WTC11 (cell line): ENCODE data around the gene C1QTNF2. TPM values are rescaled to one million over a fixed set of nuclear protein-coding genes. Genes with fewer than 3 reads are reported as not detected.

Experiments used
- ATAC-seq: fragments of 200-7000 bp; cut with Tn5 transposase; 2 replicates; pipeline ENCODE4 v1.10.0; 2021; ENCODE audit warnings: mild to moderate bottlenecking, moderate library complexity
- CTCF ChIA-PET: fragments of 300-600 bp; sonication (Branson Sonifier 250); formaldehyde crosslinking; loops from one replicate; lab custom pipeline; 2021; ENCODE audit warnings: antibody characterized with exemption; lab: Charles Lee
- POLR2A ChIA-PET: fragments of 350-600 bp; sonication (Branson Sonifier 250); formaldehyde crosslinking; loops from one replicate; lab custom pipeline; 2021; ENCODE audit warnings: antibody characterized with exemption; lab: Charles Lee
- DNase-seq: peaks from one replicate; pipeline ENCODE4 v3.0.0; 2021; ENCODE audit warnings: low spot score
- H3K27ac Mint-ChIP-seq: 2 replicates; pipeline ENCODE4 v1.8.0; 2021; ENCODE audit warnings: mixed read lengths
- H3K27me3 Mint-ChIP-seq: 2 replicates; pipeline ENCODE4 v1.8.0; 2021; ENCODE audit warnings: low read depth, mild to moderate bottlenecking, moderate library complexity, mixed read lengths
- H3K36me3 Mint-ChIP-seq: 2 replicates; pipeline ENCODE4 v1.8.0; 2021; ENCODE audit warnings: mixed read lengths
- H3K4me1 Mint-ChIP-seq: 2 replicates; pipeline ENCODE4 v1.8.0; 2022; ENCODE audit warnings: mixed read lengths
- H3K4me3 Mint-ChIP-seq: 2 replicates; pipeline ENCODE4 v1.8.0; 2021; ENCODE audit warnings: mild to moderate bottlenecking, moderate library complexity, mixed read lengths
- H3K9me3 Mint-ChIP-seq: 2 replicates; pipeline ENCODE4 v1.8.0; 2021; ENCODE audit warnings: mixed read lengths
- ARID4B ChIP-seq: sonication (generic); formaldehyde crosslinking; IDR thresholded peaks from 2 replicates; pipeline ENCODE4 v1.8.0; 2023; ENCODE audit warnings: missing genetic modification reagents, mild to moderate bottlenecking, borderline replicate concordance
- ATF2 ChIP-seq: sonication (generic); formaldehyde crosslinking; IDR thresholded peaks from 2 replicates; pipeline ENCODE4 v1.8.1; 2022; ENCODE audit warnings: low read depth, missing genetic modification reagents, borderline replicate concordance
- CBFB ChIP-seq: sonication (generic); formaldehyde crosslinking; IDR thresholded peaks from 2 replicates; pipeline ENCODE4 v1.8.1; 2022; ENCODE audit warnings: mild to moderate bottlenecking, low read depth, missing genetic modification reagents
- E2F1 ChIP-seq: sonication (generic); formaldehyde crosslinking; IDR thresholded peaks from 2 replicates; pipeline ENCODE4 v1.8.0; 2022; ENCODE audit warnings: mild to moderate bottlenecking, missing genetic modification reagents
- ESRRA ChIP-seq: sonication (generic); formaldehyde crosslinking; IDR thresholded peaks from 2 replicates; pipeline ENCODE4 v1.8.1; 2022; ENCODE audit warnings: mild to moderate bottlenecking, missing genetic modification reagents, borderline replicate concordance
- FOXJ3 ChIP-seq: sonication (generic); formaldehyde crosslinking; IDR thresholded peaks from 2 replicates; pipeline ENCODE4 v1.9.0; 2021; ENCODE audit warnings: missing genetic modification reagents, mild to moderate bottlenecking, borderline replicate concordance
- GABPB1 ChIP-seq: sonication (generic); formaldehyde crosslinking; IDR thresholded peaks from 2 replicates; pipeline ENCODE4 v1.8.1; 2023; ENCODE audit warnings: mild to moderate bottlenecking, missing genetic modification reagents
- GRHL2 ChIP-seq: fragments of 250-450 bp; sonication (Bioruptor Pico); IDR thresholded peaks from 2 replicates; pipeline ENCODE4 v1.8.0; 2022; ENCODE audit warnings: mild to moderate bottlenecking, moderate library complexity; ENCODE audit not compliant: insufficient replicate concordance, severe bottlenecking
- MLX ChIP-seq: sonication (generic); formaldehyde crosslinking; IDR thresholded peaks from 2 replicates; pipeline ENCODE4 v1.8.1; 2023; ENCODE audit warnings: mild to moderate bottlenecking, missing genetic modification reagents, moderate library complexity
- NFYB ChIP-seq: sonication (generic); formaldehyde crosslinking; conservative IDR thresholded peaks from 2 replicates; pipeline ENCODE4 v1.8.0; 2022; ENCODE audit warnings: low read depth, missing genetic modification reagents
- NR3C1 ChIP-seq: sonication (generic); formaldehyde crosslinking; conservative IDR thresholded peaks from 2 replicates; pipeline ENCODE4 v1.8.1; 2023; ENCODE audit warnings: low read depth, mild to moderate bottlenecking, missing genetic modification reagents
- PREB ChIP-seq: sonication (generic); formaldehyde crosslinking; IDR thresholded peaks from 2 replicates; pipeline ENCODE4 v1.8.1; 2022; ENCODE audit warnings: mild to moderate bottlenecking, missing genetic modification reagents, moderate library complexity, borderline replicate concordance
- SOX15 ChIP-seq: fragments of 250-450 bp; sonication (Bioruptor Pico); IDR thresholded peaks from 2 replicates; pipeline ENCODE4 v1.9.0; 2021; ENCODE audit warnings: mild to moderate bottlenecking
- TCF7 ChIP-seq: sonication (generic); formaldehyde crosslinking; IDR thresholded peaks from 2 replicates; pipeline ENCODE4 v1.8.0; 2022; ENCODE audit warnings: mild to moderate bottlenecking, low read depth, missing genetic modification reagents, moderate library complexity
- ZMAT4 ChIP-seq: fragments of 250-450 bp; sonication (Bioruptor Pico); IDR thresholded peaks from 2 replicates; pipeline ENCODE4 v1.9.0; 2021; ENCODE audit warnings: mild to moderate bottlenecking
- ZNF138 ChIP-seq: sonication (generic); formaldehyde crosslinking; conservative IDR thresholded peaks from 2 replicates; pipeline ENCODE4 v1.8.1; 2022; ENCODE audit warnings: mild to moderate bottlenecking, moderate library complexity, missing genetic modification reagents
- ZNF423 ChIP-seq: fragments of 250-450 bp; sonication (Bioruptor Pico); IDR thresholded peaks from 2 replicates; pipeline ENCODE4 v2.1.2; 2022; ENCODE audit warnings: mild to moderate bottlenecking, moderate library complexity
- ZNF425 ChIP-seq: fragments of 250-450 bp; sonication (Bioruptor Pico); conservative IDR thresholded peaks from 2 replicates; pipeline ENCODE4 v1.9.0; 2021; ENCODE audit warnings: mild to moderate bottlenecking
- ZNF532 ChIP-seq: fragments of 250-450 bp; sonication (Bioruptor Pico); IDR thresholded peaks from 2 replicates; pipeline ENCODE4 v1.9.0; 2021; ENCODE audit warnings: mild to moderate bottlenecking, borderline replicate concordance
- total RNA-seq: library from RNA; stranded (reverse); gene quantifications from 3 replicates; pipeline ENCODE4 v1.2.3, GENCODE V29; 2021

Gene C1QTNF2
- total RNA-seq, 1 experiment from 2014 or later, result 0.52 TPM

- no peak overlapping the region for H3K4me3 Mint-ChIP-seq
- H3K27ac Mint-ChIP-seq, result no peak overlapping the region
- ChIA-PET CTCF (no interaction called here), POLR2A (no interaction called here)
- no peaks in the 10 kb centered on the region for H3K36me3 Mint-ChIP-seq
- H3K4me1 Mint-ChIP-seq, result peaks cover 8% of the 10 kb centered on the region
- no peak for DNase-seq
- no peak for ATAC-seq
- peaks cover 4% of the 10 kb centered on the region for H3K9me3 Mint-ChIP-seq
- H3K27me3 Mint-ChIP-seq, result peaks cover 3% of the 10 kb centered on the region
- TF ChIP-seq CBFB (CRISPR knock-in tag) (no peak), TCF7 (no peak), FOXJ3 (CRISPR knock-in tag) (no peak), ARID4B (no peak), ESRRA (no peak), GABPB1 (CRISPR knock-in tag) (no peak), E2F1 (CRISPR knock-in tag) (no peak), NFYB (CRISPR knock-in tag) (no peak), ZNF423 (no peak), GRHL2 (CRISPR knock-in tag) (no peak), NR3C1 (no peak), SOX15 (CRISPR knock-in tag) (no peak), ZNF425 (CRISPR knock-in tag) (no peak), ZNF138 (CRISPR knock-in tag) (no peak), MLX (CRISPR knock-in tag) (no peak), ZNF532 (CRISPR knock-in tag) (no peak), ZMAT4 (CRISPR knock-in tag) (no peak), ATF2 (no peak), PREB (no peak)
These were observed 11.9 kb upstream of the C1QTNF2 start for GRCh38 chr5:160382346-160382745.
